PC-3 (cell line): ENCODE measurements around the gene STXBP4. TPM values are rescaled to one million over a fixed set of nuclear protein-coding genes. Genes with fewer than 3 reads are reported as not detected.

Experiments used
- ATAC-seq: fragments of 200-7000 bp; cut with Tn5 transposase; 2 replicates; pipeline ENCODE4 v1.9.1; 2020; ENCODE audit warnings: mild to moderate bottlenecking, moderate library complexity
- Bru-seq: library from RNA; stranded (reverse); fragments of 400-500 nt; gene quantifications from one replicate; lab custom pipeline; 2021; lab: Mats Ljungman, UMichigan
- BruChase-seq, 2 experiments: library from RNA; stranded (reverse); fragments of 400-500 nt; gene quantifications; one replicate each; lab custom pipeline; 2021; lab: Mats Ljungman, UMichigan
- BruUV-seq: library from RNA; stranded (reverse); fragments of 400-500 nt; replicated peaks from 2 replicates; lab custom pipeline; 2021; lab: Mats Ljungman, UMichigan
- CTCF ChIA-PET: fragments of 300-600 bp; sonication (Branson Sonifier 250); formaldehyde crosslinking; loops from one replicate; lab custom pipeline; 2022; ENCODE audit warnings: antibody characterized with exemption; lab: Charles Lee
- POLR2A ChIA-PET: fragments of 300-600 bp; sonication (Branson Sonifier 250); formaldehyde crosslinking; loops from one replicate; lab custom pipeline; 2022; ENCODE audit warnings: antibody characterized with exemption; ENCODE audit not compliant: unreplicated experiment; lab: Charles Lee
- DNase-seq: peaks from one replicate; pipeline ENCODE4 v3.0.0-alpha.2; 2015
- H2AFZ ChIP-seq: fragments of 300-600 bp; sonication (generic); 2 replicates; pipeline ENCODE4 v1.6.0; 2016; ENCODE audit warnings: antibody characterized with exemption, low read length
- H3F3A ChIP-seq: fragments of 300-600 bp; sonication (generic); one replicate; pipeline ENCODE4 v1.6.0; 2017; ENCODE audit warnings: antibody characterized with exemption, low read length, control low read depth, mild to moderate bottlenecking; ENCODE audit not compliant: unreplicated experiment
- H3K27ac ChIP-seq: fragments of 300-600 bp; sonication (generic); 2 replicates; pipeline ENCODE4 v1.5.1; 2016; ENCODE audit warnings: mild to moderate bottlenecking, low read length
- H3K27me3 ChIP-seq: fragments of 300-600 bp; sonication (generic); 2 replicates; pipeline ENCODE4 v1.6.1; 2016; ENCODE audit warnings: low read length, mixed read lengths
- H3K36me3 ChIP-seq: fragments of 300-600 bp; sonication (generic); 2 replicates; pipeline ENCODE4 v1.6.1; 2016; ENCODE audit warnings: low read depth, mixed run types, low read length, mixed read lengths
- H3K4me1 ChIP-seq: fragments of 300-600 bp; sonication (generic); 2 replicates; pipeline ENCODE4 v1.5.1; 2016; ENCODE audit warnings: low read length; ENCODE audit not compliant: insufficient read depth
- H3K4me2 ChIP-seq: fragments of 300-600 bp; sonication (generic); 2 replicates; pipeline ENCODE4 v1.6.0; 2016; ENCODE audit warnings: low read length
- H3K4me3 ChIP-seq: fragments of 300-600 bp; sonication (generic); 2 replicates; pipeline ENCODE4 v1.5.1; 2016; ENCODE audit warnings: mild to moderate bottlenecking, low read length, mixed read lengths
- H3K79me2 ChIP-seq: fragments of 300-600 bp; sonication (generic); 2 replicates; pipeline ENCODE4 v1.6.1; 2017; ENCODE audit warnings: low read length, mixed read lengths
- H3K9ac ChIP-seq: fragments of 300-600 bp; sonication (generic); 2 replicates; pipeline ENCODE4 v1.6.0; 2016; ENCODE audit warnings: mild to moderate bottlenecking, low read length
- H3K9me2 ChIP-seq: fragments of 300-600 bp; sonication (generic); replicated peaks from 2 replicates; pipeline ENCODE4 v1.6.1; 2016; ENCODE audit warnings: mixed run types, low read length, mixed read lengths
- H3K9me3 ChIP-seq: fragments of 300-600 bp; sonication (generic); 2 replicates; pipeline ENCODE4 v1.6.1; 2016; ENCODE audit warnings: low read length, mixed read lengths
- H4K20me1 ChIP-seq: fragments of 300-600 bp; sonication (generic); 2 replicates; pipeline ENCODE4 v1.6.1; 2016; ENCODE audit warnings: low read length, mixed read lengths
- EZH2 ChIP-seq: fragments of 300-600 bp; sonication (generic); IDR thresholded peaks from one replicate; pipeline ENCODE4 v1.6.1; 2017; ENCODE audit warnings: antibody characterized with exemption, mild to moderate bottlenecking, low read length; ENCODE audit not compliant: unreplicated experiment
- EZH2phosphoT487 ChIP-seq: fragments of 300-600 bp; sonication (generic); IDR thresholded peaks from 2 replicates; pipeline ENCODE4 v1.6.1; 2018; ENCODE audit warnings: mild to moderate bottlenecking, antibody characterized with exemption, low read length, borderline replicate concordance
- intact Hi-C: fragments of 100-400 bp; cut with micrococcal nuclease; formaldehyde crosslinking; loops from 2 replicates; pipeline ENCODE4 v1.9.0; 2023
- long read RNA-seq: library from polyadenylated mRNA; unstranded; transcript quantifications from one replicate; pipeline ENCODE4 v2.0.0, GENCODE V29; 2021; ENCODE audit not compliant: unreplicated experiment
- total RNA-seq: library from RNA; depleted of rRNA; stranded (reverse); fragments of >200 nt; gene quantifications from 2 replicates; pipeline ENCODE4 v1.2.3, GENCODE V29; 2014; rRNA removed
- TF ChIP-seq, protein P1 (sequence below): fragments of 300-600 bp; sonication (generic); conservative IDR thresholded peaks from 2 replicates; pipeline ENCODE4 v1.5.1; 2017; ENCODE audit warnings: antibody characterized with exemption, low read depth, mild to moderate bottlenecking, low read length

The STXBP4 gene
- total RNA-seq = 6.2 and 10.3 TPM in 2 replicates
- percentile 65 among the genes with signal in this experiment for Bru-seq, nascent RNA
- percentile 65 among the genes with signal in this experiment for BruChase-seq, experiment 1, labeled RNA remaining after a 6-hour chase
- percentile 72 among the genes with signal in this experiment for BruChase-seq, experiment 2, labeled RNA remaining after a 2-hour chase
- long read RNA-seq, full-length matches to known transcripts = 1 of 19 reads
- long read RNA-seq, partial matches to known transcripts = 5 of 19 reads
- long read RNA-seq, other reads (novel, unspliced or antisense) = 13 of 19 reads

GRCh38 chr17:54968262-54968987, at the start of gene STXBP4, which contains the start of gene COX11:
TSS of gene STXBP4 (plus strand) at chr17:54968765. CDS start at chr17:54986220, 17,455 bp downstream.
TSS of gene COX11 (minus strand) at chr17:54968654. CDS start at chr17:54968646, 8 bp downstream.
- ChIA-PET POLR2A (interaction anchor here (0.5 kb wide), 1 partner anchor 400 kb away, joined by 3 read pairs; no protein-coding TSS in a partner anchor), CTCF (no interaction called here)
- H3K36me3 ChIP-seq = peaks cover 18% of the 10 kb centered on the region
- H3K4me2 ChIP-seq = peak within 1 kb of the TSS; percentile 86
- ATAC-seq = peak; percentile 96
- peak within 1 kb of the TSS; percentile 91 for H3K9ac ChIP-seq
- H4K20me1 ChIP-seq = no peaks in the 10 kb centered on the region
- peak within 1 kb of the TSS; percentile 96 for H2AFZ ChIP-seq
- no peak for TF ChIP-seq EZH2phosphoT487
- no peak for TF ChIP-seq EZH2
- TF ChIP-seq, protein P1, sequence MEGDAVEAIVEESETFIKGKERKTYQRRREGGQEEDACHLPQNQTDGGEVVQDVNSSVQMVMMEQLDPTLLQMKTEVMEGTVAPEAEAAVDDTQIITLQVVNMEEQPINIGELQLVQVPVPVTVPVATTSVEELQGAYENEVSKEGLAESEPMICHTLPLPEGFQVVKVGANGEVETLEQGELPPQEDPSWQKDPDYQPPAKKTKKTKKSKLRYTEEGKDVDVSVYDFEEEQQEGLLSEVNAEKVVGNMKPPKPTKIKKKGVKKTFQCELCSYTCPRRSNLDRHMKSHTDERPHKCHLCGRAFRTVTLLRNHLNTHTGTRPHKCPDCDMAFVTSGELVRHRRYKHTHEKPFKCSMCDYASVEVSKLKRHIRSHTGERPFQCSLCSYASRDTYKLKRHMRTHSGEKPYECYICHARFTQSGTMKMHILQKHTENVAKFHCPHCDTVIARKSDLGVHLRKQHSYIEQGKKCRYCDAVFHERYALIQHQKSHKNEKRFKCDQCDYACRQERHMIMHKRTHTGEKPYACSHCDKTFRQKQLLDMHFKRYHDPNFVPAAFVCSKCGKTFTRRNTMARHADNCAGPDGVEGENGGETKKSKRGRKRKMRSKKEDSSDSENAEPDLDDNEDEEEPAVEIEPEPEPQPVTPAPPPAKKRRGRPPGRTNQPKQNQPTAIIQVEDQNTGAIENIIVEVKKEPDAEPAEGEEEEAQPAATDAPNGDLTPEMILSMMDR = peak; percentile 67; the same call in 1 of the 2 replicates
- peak; percentile 100 for DNase-seq
- intact Hi-C loops = loop anchor here (1.0 to 2.0 kb wide), 2 partner anchors 34 to 67 kb away; no protein-coding TSS in a partner anchor
- no peaks in the 10 kb centered on the region for H3K9me2 ChIP-seq
- no peaks in the 10 kb centered on the region for H3K27me3 ChIP-seq
- H3F3A ChIP-seq = no peaks in the 10 kb centered on the region
- no peaks in the 10 kb centered on the region for H3K9me3 ChIP-seq
- H3K4me1 ChIP-seq = peaks cover 24% of the 10 kb centered on the region
- peak within 1 kb of the TSS; percentile 92 for H3K4me3 ChIP-seq
- BruUV-seq = TSS peak; percentile 63
- H3K27ac ChIP-seq = peak within 1 kb of the TSS; percentile 42
- H3K79me2 ChIP-seq = peaks cover 82% of the 10 kb centered on the region

- H3K4me3 ChIP-seq = no peak overlapping the region
- H3K9ac ChIP-seq = no peak overlapping the region
- no peaks in the 10 kb centered on the region for H3K9me3 ChIP-seq
- CTCF ChIA-PET = no interaction called here
- no peak overlapping the region for H3K27ac ChIP-seq
- TF ChIP-seq EZH2 (no peak), EZH2phosphoT487 (no peak)
- TF ChIP-seq, protein P1 = no peak
- POLR2A ChIA-PET = no interaction called here
- BruUV-seq = no TSS peak
- H4K20me1 ChIP-seq = no peaks in the 10 kb centered on the region
- no peak for ATAC-seq
- H3K36me3 ChIP-seq = peaks cover 56% of the 10 kb centered on the region
- H3K79me2 ChIP-seq = no peaks in the 10 kb centered on the region
- intact Hi-C loops = no loop called here
- DNase-seq = no peak
- no peak overlapping the region for H2AFZ ChIP-seq
- H3F3A ChIP-seq = no peaks in the 10 kb centered on the region
- H3K27me3 ChIP-seq = no peaks in the 10 kb centered on the region
- no peak overlapping the region for H3K4me2 ChIP-seq
- H3K4me1 ChIP-seq = no peaks in the 10 kb centered on the region
- H3K9me2 ChIP-seq = no peaks in the 10 kb centered on the region
These were observed 49.1 kb upstream of the STXBP4 start for GRCh38 chr17:54919425-54919824.
